ES-I3 (cell line): ENCODE measurements around the gene CKMT1B.
"Not testable (repeated sequence)": the region's sequence is repeated elsewhere in the genome, so short reads cannot be mapped to it uniquely, and the experiment has no call there.

Experiments used
- H3K36me3 ChIP-seq: 2 replicates; pipeline ENCODE4 v1.6.1; 2013; ENCODE audit warnings: mild to moderate bottlenecking, low read length, control low read depth, moderate library complexity; ENCODE audit not compliant: insufficient read depth
- H3K4me1 ChIP-seq: 2 replicates; pipeline ENCODE4 v1.6.1; 2013; ENCODE audit warnings: mild to moderate bottlenecking, control low read depth, low read length; ENCODE audit not compliant: insufficient read depth
- H3K9ac ChIP-seq: 2 replicates; pipeline ENCODE4 v1.6.1; 2013; ENCODE audit warnings: low read depth, mild to moderate bottlenecking, low read length, moderate library complexity
- H3K9me3 ChIP-seq: 2 replicates; pipeline ENCODE4 v1.6.1; 2013; ENCODE audit warnings: mild to moderate bottlenecking, low read length, moderate library complexity; ENCODE audit not compliant: control insufficient read depth, insufficient read depth

Gene CKMT1B

DNA sequence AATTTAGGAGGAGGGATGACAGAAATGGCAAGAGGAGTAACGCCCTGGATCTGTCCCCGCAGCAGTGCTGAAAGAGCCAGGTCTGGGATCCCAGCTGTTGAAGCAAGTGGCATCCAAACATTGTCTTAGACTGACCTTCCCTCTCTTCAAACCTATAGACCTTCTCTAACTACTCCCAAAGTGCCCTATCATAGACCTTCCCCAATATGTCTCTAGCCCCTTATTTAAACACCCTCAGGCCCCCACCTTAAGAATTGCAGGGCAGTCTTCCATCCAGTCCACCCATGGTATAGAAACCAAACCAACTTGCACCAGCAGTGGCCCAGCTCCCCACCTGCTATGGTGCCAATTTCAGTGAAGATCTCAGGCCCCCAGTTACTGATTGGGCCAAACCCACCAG lies 6.4 kb downstream of the CKMT1B start:
- H3K9ac ChIP-seq, H3K4me1 ChIP-seq, H3K9me3 ChIP-seq, H3K36me3 ChIP-seq: not testable (repeated sequence)

GRCh38 chr15:43602233-43602632 lies 8.4 kb downstream of the CKMT1B start:
- not testable (repeated sequence) for H3K36me3 ChIP-seq, H3K4me1 ChIP-seq, H3K9me3 ChIP-seq, H3K9ac ChIP-seq

GRCh38 chr15:43617750-43618149 lies 23.9 kb downstream of the CKMT1B start:
- not testable (repeated sequence) for H3K36me3 ChIP-seq, H3K9me3 ChIP-seq, H3K9ac ChIP-seq, H3K4me1 ChIP-seq

- H3K36me3 ChIP-seq, H3K9me3 ChIP-seq, H3K4me1 ChIP-seq, H3K9ac ChIP-seq: not testable (repeated sequence)
Observed at GRCh38 chr15:43618700-43619099, 24.9 kb downstream of the CKMT1B start, which contains the start of gene STRC. TSS of gene STRC (minus strand) at chr15:43618800. CDS start at chr15:43618722, 78 bp downstream.

- not testable (repeated sequence) for H3K9ac ChIP-seq, H3K36me3 ChIP-seq, H3K4me1 ChIP-seq, H3K9me3 ChIP-seq
Observed at GRCh38 chr15:43622068-43622799, 28.4 kb downstream of the CKMT1B start.

DNA sequence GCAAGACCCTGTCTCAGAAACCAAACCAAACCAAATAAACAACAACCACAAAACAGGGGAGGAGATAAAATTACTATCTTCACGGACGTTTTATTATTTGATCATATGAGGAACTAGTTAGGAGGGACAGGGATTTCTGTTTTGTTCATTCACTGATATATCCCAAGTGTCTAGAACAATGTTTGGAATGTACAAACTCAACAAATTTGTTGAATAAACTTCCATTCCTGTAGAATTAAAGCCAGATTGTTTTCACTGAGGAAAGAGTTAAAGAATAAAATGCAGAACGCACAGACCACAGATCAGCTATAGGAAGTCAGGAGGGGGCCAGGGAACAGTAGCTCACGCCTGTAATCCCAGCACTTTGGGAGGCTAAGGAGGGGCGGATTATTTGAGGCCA lies 31.3 kb downstream of the CKMT1B start:
- Histone ChIP-seq H3K4me1 (no peaks in the 10 kb centered on the region), H3K9ac (no peak overlapping the region)

DNA sequence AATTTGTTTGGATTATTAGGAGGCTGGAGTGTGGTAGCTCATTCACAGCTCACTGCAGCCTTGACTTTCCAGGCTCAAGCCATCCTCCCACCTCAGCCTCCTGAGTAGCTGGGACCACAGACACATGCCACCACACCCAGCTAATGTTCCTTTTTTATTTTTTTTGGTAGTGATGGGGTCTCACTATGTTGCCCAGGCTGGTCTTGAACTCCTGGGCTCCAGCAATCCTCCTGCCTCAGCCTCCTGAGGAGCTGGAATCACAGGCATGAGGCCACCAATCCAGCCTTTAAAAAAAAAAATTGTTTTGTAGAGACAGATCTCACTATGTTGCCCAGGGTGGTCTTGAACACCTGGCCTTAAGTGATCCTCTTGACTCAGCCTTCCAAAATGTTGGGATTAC lies 33.1 kb downstream of the CKMT1B start:
- not testable (repeated sequence) for H3K36me3 ChIP-seq, H3K9ac ChIP-seq

More for the DNA sequence above, 31.3 kb downstream of the CKMT1B start:
- no peaks in the 10 kb centered on the region for H3K9me3 ChIP-seq
- no peaks in the 10 kb centered on the region for H3K36me3 ChIP-seq

DNA sequence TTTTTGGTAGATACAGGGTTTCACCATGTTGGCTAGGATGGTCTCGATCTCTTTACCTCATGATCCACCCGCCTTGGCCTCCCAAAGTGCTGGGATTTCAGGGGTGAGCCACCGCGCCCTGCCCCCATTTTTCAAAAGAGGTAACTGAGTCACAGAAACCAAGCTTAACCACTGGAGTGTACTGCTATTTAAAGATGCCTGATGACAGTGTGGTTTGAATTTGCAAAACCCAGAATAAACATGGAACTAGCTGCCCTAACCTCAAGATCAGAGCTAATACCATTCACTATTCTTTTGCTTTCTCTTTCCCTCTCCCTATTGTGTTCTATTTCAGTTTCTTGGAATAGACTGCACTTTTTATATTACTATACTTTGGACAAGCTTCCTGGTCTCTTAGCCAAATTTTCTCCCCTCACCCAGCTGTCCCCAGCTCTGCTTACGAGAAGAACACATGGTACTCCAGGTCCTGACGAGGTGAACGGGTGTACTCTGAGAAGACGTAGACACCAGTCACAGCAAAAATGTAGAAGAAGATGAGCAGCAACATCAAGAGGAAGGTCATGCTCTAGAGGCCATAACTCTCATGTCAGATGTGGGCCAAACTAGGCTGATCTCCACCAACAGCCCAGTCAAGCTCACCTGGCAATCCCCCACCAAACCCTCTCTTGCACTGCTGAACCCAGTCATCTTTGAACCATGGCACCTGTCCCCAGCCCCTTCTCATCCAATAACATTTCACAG lies 44.8 kb downstream of the CKMT1B start:
- not testable (repeated sequence) for H3K9me3 ChIP-seq, H3K36me3 ChIP-seq

More for the DNA sequence above, 33.1 kb downstream of the CKMT1B start:
- H3K9me3 ChIP-seq, H3K4me1 ChIP-seq: not testable (repeated sequence)

More for the DNA sequence above, 44.8 kb downstream of the CKMT1B start:
- not testable (repeated sequence) for H3K4me1 ChIP-seq, H3K9ac ChIP-seq
